H9 (cell line): ENCODE data around the gene ATG9B. TPM values are rescaled to one million over a fixed set of nuclear protein-coding genes. Genes with fewer than 3 reads are reported as not detected.

ENCODE experiments used
- DNase-seq: peaks from one replicate; pipeline ENCODE4 v3.0.0-alpha.2; 2017
- H2AFZ ChIP-seq: one replicate; pipeline ENCODE4 v1.6.1; 2013; ENCODE audit warnings: mild to moderate bottlenecking, low read length, control low read depth, moderate library complexity
- H2AK5ac ChIP-seq: 2 replicates; pipeline ENCODE4 v1.6.1; 2013; ENCODE audit warnings: low read length, control low read depth, mixed read lengths; ENCODE audit not compliant: insufficient read length
- H2BK120ac ChIP-seq: one replicate; pipeline ENCODE4 v1.6.1; 2013; ENCODE audit warnings: low read depth, mild to moderate bottlenecking, low read length, control low read depth, inconsistent platforms; ENCODE audit not compliant: poor library complexity, severe bottlenecking
- H2BK12ac ChIP-seq: 2 replicates; pipeline ENCODE4 v1.6.1; 2013; ENCODE audit warnings: low read length, control low read depth, mixed read lengths, low read depth; ENCODE audit not compliant: insufficient read length
- H2BK15ac ChIP-seq: 2 replicates; pipeline ENCODE4 v1.6.1; 2013; ENCODE audit warnings: low read depth, low read length, control low read depth
- H2BK20ac ChIP-seq: one replicate; pipeline ENCODE4 v1.6.1; 2013; ENCODE audit warnings: low read depth, mild to moderate bottlenecking, low read length, control low read depth, inconsistent platforms; ENCODE audit not compliant: poor library complexity, severe bottlenecking
- H2BK5ac ChIP-seq: 2 replicates; pipeline ENCODE4 v1.6.1; 2013; ENCODE audit warnings: low read length, control low read depth, mixed read lengths; ENCODE audit not compliant: insufficient read length
- H3K14ac ChIP-seq: 2 replicates; pipeline ENCODE4 v1.6.1; 2013; ENCODE audit warnings: low read length, control low read depth; ENCODE audit not compliant: insufficient read depth
- H3K18ac ChIP-seq: 2 replicates; pipeline ENCODE4 v1.6.1; 2013; ENCODE audit warnings: low read depth, mild to moderate bottlenecking, mixed read lengths, low read length, control low read depth; ENCODE audit not compliant: insufficient read length
- H3K23ac ChIP-seq: 2 replicates; pipeline ENCODE4 v1.6.1; 2013; ENCODE audit warnings: low read length, control low read depth, mixed read lengths, low read depth; ENCODE audit not compliant: insufficient read length
- H3K23me2 ChIP-seq: 2 replicates; pipeline ENCODE4 v1.6.1; 2013; ENCODE audit warnings: low read depth, mild to moderate bottlenecking, mixed read lengths, low read length, control low read depth; ENCODE audit not compliant: insufficient read length, poor library complexity, severe bottlenecking
- H3K27ac ChIP-seq: 2 replicates; pipeline ENCODE4 v1.5.1; 2013; ENCODE audit warnings: low read length, control low read depth, mixed read lengths, low read depth; ENCODE audit not compliant: insufficient read length
- H3K27me3 ChIP-seq: 2 replicates; pipeline ENCODE4 v1.6.1; 2013; ENCODE audit warnings: low read length, control low read depth, inconsistent platforms; ENCODE audit not compliant: insufficient read depth
- H3K4ac ChIP-seq: 2 replicates; pipeline ENCODE4 v1.6.1; 2013; ENCODE audit warnings: low read depth, mild to moderate bottlenecking, control low read depth, inconsistent platforms, low read length, moderate library complexity
- H3K4me1 ChIP-seq: 2 replicates; pipeline ENCODE4 v1.6.1; 2013; ENCODE audit warnings: low read length, control low read depth, inconsistent platforms; ENCODE audit not compliant: insufficient read depth
- H3K4me2 ChIP-seq: 2 replicates; pipeline ENCODE4 v1.6.1; 2013; ENCODE audit warnings: low read length, control low read depth, mixed read lengths; ENCODE audit not compliant: insufficient read length, insufficient read depth
- H3K56ac ChIP-seq: 2 replicates; pipeline ENCODE4 v1.6.1; 2013; ENCODE audit warnings: low read depth, mild to moderate bottlenecking, mixed read lengths, low read length, control low read depth; ENCODE audit not compliant: insufficient read length
- H3K79me1 ChIP-seq: 2 replicates; pipeline ENCODE4 v1.6.1; 2013; ENCODE audit warnings: low read depth, mild to moderate bottlenecking, moderate library complexity, low read length, control low read depth, inconsistent platforms; ENCODE audit not compliant: insufficient read depth, poor library complexity, severe bottlenecking
- H3K79me2 ChIP-seq: 2 replicates; pipeline ENCODE4 v1.6.1; 2013; ENCODE audit warnings: low read length, control low read depth, inconsistent platforms; ENCODE audit not compliant: insufficient read depth
- H3K9ac ChIP-seq: 2 replicates; pipeline ENCODE4 v1.6.1; 2013; ENCODE audit warnings: low read length, control low read depth, mixed read lengths; ENCODE audit not compliant: insufficient read length; ENCODE audit errors: extremely low read depth
- H3K9me3 ChIP-seq: one replicate; pipeline ENCODE4 v1.6.1; 2013; ENCODE audit warnings: low read depth, low read length, inconsistent platforms; ENCODE audit not compliant: control insufficient read depth
- H3T11ph ChIP-seq: one replicate; pipeline ENCODE4 v1.6.1; 2013; ENCODE audit warnings: mild to moderate bottlenecking, low read length, control low read depth, inconsistent platforms
- H4K20me1 ChIP-seq: one replicate; pipeline ENCODE4 v1.6.1; 2013; ENCODE audit not compliant: control insufficient read depth, insufficient read length, insufficient read depth
- H4K5ac ChIP-seq: 2 replicates; pipeline ENCODE4 v1.6.1; 2013; ENCODE audit warnings: low read depth, mild to moderate bottlenecking, mixed read lengths, low read length, control low read depth; ENCODE audit not compliant: insufficient read length
- H4K8ac ChIP-seq: replicated peaks from 2 replicates; pipeline ENCODE4 v1.6.1; 2013; ENCODE audit warnings: low read length, control low read depth, mixed read lengths, low read depth; ENCODE audit not compliant: insufficient read length
- H4K91ac ChIP-seq: 2 replicates; pipeline ENCODE4 v1.6.1; 2013; ENCODE audit warnings: low read depth, mild to moderate bottlenecking, moderate library complexity, mixed read lengths, low read length, control low read depth; ENCODE audit not compliant: insufficient read length
- H3K27ac Mint-ChIP-seq, 3 experiments: 2 replicates in 2 of 3; 3 replicates in 1 of 3; pipeline ENCODE4 v1.8.0; 2020 to 2021; ENCODE audit warnings: mixed read lengths in 3 of 3, mild to moderate bottlenecking in 1 of 3, moderate library complexity in 1 of 3
- H3K27me3 Mint-ChIP-seq: 2 replicates; pipeline ENCODE4 v1.8.0; 2021; ENCODE audit warnings: low read depth, mild to moderate bottlenecking, moderate library complexity, mixed read lengths
- H3K36me3 Mint-ChIP-seq, 3 experiments: 2 replicates in 2 of 3; 3 replicates in 1 of 3; pipeline ENCODE4 v1.8.0; 2020 to 2021; ENCODE audit warnings: low read depth in 3 of 3, mixed read lengths in 3 of 3; ENCODE audit not compliant: insufficient read depth in 1 of 3
- H3K4me1 Mint-ChIP-seq, 2 experiments: 2 replicates each; pipeline ENCODE4 v1.8.0; 2020; ENCODE audit warnings: mixed read lengths in 2 of 2
- H3K4me3 Mint-ChIP-seq, 2 experiments: 2 replicates in 1 of 2; 3 replicates in 1 of 2; pipeline ENCODE4 v1.8.0; 2020 to 2021; ENCODE audit warnings: mild to moderate bottlenecking in 2 of 2, mixed read lengths in 2 of 2, moderate library complexity in 1 of 2
- H3K9me3 Mint-ChIP-seq, 2 experiments: 2 replicates in 1 of 2; 3 replicates in 1 of 2; pipeline ENCODE4 v1.8.0; 2020; ENCODE audit warnings: mild to moderate bottlenecking in 2 of 2, mixed read lengths in 2 of 2, moderate library complexity in 1 of 2
- WGBS: extraction: QIAGEN DNeasy Blood & Tissue Kit; methylation state at CpG from one replicate; pipeline ENCODE4 v1.1.7; 2013; ENCODE audit warnings: missing lambda C conversion rate, low lambda C conversion rate, mixed read lengths; ENCODE audit not compliant: insufficient read length; ENCODE audit errors: extremely low coverage; 5-methylcytosine and 5-hydroxymethylcytosine counted together
- total RNA-seq: library from RNA; stranded (reverse); gene quantifications from 2 replicates; pipeline ENCODE4 v1.2.1, GENCODE V29; 2021
- TF ChIP-seq, protein P1 (sequence below): fragments of 200-600 bp; sonication (generic); conservative IDR thresholded peaks from 3 replicates; pipeline ENCODE4 v1.8.0; 2021; ENCODE audit warnings: antibody characterized with exemption, mild to moderate bottlenecking

Gene ATG9B
- total RNA-seq, 1 experiment from 2014 or later, result 1.5 TPM

- no peaks in the 10 kb centered on the region for H3K27me3 ChIP-seq
- no peak overlapping the region for H2AFZ ChIP-seq
- Mint-ChIP-seq H3K27ac (peak overlapping the region; percentile 18 to 53 (median 40); a peak in 1 of 7 replicates), H3K27me3 (peaks cover 5% of the 10 kb centered on the region), H3K4me1 (peaks cover 2% of the 10 kb centered on the region in 2 experiments; a peak in 1 of 4 replicates), H3K9me3 (no peaks in the 10 kb centered on the region; a peak in 1 of 5 replicates), H3K4me3 (no peak overlapping the region; a peak in 1 of 5 replicates), H3K36me3 (peaks cover 0 to 8% (median 4%) of the 10 kb centered on the region in 3 experiments; a peak in 4 of 7 replicates)
- no peak overlapping the region for H3K4ac ChIP-seq
- H3K56ac ChIP-seq, result no peak overlapping the region
- no peak overlapping the region for H2BK15ac ChIP-seq
- H3T11ph ChIP-seq, result no peak overlapping the region
- no peak overlapping the region for H3K18ac ChIP-seq
- no peaks in the 10 kb centered on the region for H3K79me2 ChIP-seq
- no peak overlapping the region for H4K5ac ChIP-seq
- H4K8ac ChIP-seq, result no peak overlapping the region
- no CpG with 5 or more reads among the region's 12 CpGs for WGBS
- no peaks in the 10 kb centered on the region for H3K23me2 ChIP-seq
- H3K27ac ChIP-seq, result no peak overlapping the region
- no peaks in the 10 kb centered on the region for H3K79me1 ChIP-seq
- no peak overlapping the region for H3K14ac ChIP-seq
- H3K4me2 ChIP-seq, result no peak overlapping the region
- no peaks in the 10 kb centered on the region for H3K9me3 ChIP-seq
- no peak overlapping the region for H2AK5ac ChIP-seq
- H2BK12ac ChIP-seq, result no peak overlapping the region
- no peak overlapping the region for H2BK120ac ChIP-seq
- H4K20me1 ChIP-seq, result no peaks in the 10 kb centered on the region
- no peak overlapping the region for H3K9ac ChIP-seq
- H3K23ac ChIP-seq, result no peak overlapping the region
- no peak overlapping the region for H2BK20ac ChIP-seq
- H4K91ac ChIP-seq, result no peak overlapping the region
- H2BK5ac ChIP-seq, result no peak overlapping the region
- no peak for DNase-seq
- H3K4me1 ChIP-seq, result no peaks in the 10 kb centered on the region
- TF ChIP-seq, protein P1, sequence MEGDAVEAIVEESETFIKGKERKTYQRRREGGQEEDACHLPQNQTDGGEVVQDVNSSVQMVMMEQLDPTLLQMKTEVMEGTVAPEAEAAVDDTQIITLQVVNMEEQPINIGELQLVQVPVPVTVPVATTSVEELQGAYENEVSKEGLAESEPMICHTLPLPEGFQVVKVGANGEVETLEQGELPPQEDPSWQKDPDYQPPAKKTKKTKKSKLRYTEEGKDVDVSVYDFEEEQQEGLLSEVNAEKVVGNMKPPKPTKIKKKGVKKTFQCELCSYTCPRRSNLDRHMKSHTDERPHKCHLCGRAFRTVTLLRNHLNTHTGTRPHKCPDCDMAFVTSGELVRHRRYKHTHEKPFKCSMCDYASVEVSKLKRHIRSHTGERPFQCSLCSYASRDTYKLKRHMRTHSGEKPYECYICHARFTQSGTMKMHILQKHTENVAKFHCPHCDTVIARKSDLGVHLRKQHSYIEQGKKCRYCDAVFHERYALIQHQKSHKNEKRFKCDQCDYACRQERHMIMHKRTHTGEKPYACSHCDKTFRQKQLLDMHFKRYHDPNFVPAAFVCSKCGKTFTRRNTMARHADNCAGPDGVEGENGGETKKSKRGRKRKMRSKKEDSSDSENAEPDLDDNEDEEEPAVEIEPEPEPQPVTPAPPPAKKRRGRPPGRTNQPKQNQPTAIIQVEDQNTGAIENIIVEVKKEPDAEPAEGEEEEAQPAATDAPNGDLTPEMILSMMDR, result no peak
These were observed 14.9 kb upstream of the ATG9B start for GRCh38 chr7:151038951-151039849.
